ENCODE measurements around the gene CCDC27.
A peak's percentile ranks its signal among the peaks of the same experiment; 100 is the strongest.

Gene CCDC27

DNA sequence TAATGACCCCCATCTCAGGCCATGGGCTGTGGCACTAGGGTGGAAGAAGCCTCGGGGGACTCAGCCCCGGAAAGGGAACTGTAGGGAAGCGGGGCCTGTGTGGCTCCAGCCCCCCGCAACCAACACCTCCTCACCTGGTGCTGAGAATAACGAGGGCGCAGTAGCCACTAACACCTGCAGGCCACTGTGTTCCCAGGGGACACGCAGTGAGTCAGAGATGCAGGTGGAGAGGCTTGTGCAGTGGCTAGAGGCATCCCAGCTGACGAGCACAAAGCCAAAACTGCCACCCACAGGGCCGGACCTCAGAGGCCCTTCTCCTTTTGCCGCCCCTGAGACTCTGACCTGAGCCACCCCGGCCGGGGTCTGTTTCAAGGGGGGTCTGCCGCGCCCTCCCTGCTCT, 33.5 kb upstream of the CCDC27 start:
- DNase-seq = no peak

DNA sequence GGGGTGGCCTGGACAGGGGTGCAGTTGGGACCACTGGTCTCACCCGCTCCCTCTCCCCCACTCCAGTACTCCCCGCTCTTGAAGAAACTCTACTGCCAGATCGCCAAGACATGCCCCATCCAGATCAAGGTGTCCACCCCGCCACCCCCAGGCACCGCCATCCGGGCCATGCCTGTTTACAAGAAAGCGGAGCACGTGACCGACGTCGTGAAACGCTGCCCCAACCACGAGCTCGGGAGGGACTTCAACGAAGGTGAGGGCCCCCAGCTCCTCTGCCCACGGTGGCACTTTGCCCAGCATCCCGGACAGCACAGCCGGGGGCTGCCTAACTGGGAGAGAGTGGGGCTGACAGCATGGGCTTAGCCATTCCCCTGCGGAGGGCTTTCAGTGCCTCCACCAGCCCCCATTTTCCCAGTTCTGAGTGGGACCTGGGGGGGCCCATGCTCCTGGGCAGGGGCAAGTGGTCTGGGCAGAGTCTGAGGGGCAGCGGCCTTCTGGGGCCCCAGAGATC, 30.2 kb upstream of the CCDC27 start:
- DNase-seq = no peak

DNA sequence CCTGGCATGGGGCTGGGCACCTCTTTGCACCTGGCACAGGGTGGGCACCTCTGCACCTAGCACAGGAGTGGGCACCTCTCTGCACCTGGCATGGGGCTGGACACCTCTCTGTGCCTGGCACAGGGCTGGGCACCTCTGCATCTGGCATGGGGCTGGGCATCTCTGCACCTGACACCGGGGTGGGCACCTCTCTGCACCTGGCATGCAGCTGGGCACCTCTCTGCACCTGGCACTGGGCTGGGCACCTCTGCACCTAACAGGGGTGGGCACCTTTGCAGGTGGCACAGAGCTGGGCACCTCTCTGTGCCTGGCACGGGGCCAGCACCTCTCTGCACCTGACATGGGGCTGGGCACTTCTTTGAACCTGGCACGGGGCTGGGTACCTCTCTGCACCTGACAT, 29.4 kb upstream of the CCDC27 start:
- DNase-seq = no peak

DNA sequence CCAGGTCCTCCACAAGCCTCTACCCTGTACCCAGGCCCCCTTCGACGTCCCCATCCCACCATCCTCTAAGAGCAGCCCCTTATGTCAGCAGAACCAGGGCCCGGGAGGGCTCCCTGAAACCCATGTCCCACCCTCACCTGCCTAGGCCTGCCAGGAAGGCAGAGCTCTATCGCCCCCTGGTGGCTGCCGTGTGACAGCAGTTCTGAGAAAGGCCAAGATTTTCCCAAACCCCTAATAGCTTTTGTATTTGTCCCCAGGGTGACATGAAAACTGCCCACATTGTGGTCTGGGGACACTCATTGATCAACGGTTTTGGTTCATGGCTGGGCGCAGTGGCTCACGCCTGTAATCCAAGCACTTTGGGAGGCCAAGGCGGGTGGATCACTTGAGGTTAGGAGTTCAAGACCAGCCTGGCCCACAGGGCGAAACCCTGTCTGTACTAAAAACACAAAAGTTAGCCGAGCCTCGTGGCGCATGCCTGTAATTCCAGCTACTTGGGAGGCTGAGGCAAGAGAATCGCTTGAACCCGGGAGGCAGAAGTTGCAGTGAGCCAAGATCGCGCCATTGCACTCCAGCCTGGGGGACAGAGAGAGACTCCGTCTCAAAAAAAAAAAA, 27.7 kb upstream of the CCDC27 start:
- peak; percentile 69 to 70 for DNase-seq

DNA sequence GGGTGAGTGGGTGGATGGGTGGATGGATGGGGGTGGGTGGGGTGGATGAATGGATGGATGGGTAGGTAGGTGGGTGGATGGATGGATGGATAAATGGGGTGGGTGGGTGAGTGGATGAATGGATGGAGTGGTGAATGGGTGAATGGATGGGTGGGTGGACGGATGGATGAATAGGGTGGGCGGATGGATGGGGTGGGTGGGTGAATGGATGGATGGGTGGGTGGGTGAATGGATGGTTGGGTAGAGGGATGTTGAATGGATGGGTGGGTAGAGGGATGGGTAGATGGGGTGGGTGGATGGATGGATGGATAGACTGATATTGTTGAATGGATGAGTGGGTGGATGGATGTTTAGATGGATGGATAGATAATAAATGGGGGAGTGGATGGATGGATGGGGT, 26.9 kb upstream of the CCDC27 start:
- DNase-seq = no peak

DNA sequence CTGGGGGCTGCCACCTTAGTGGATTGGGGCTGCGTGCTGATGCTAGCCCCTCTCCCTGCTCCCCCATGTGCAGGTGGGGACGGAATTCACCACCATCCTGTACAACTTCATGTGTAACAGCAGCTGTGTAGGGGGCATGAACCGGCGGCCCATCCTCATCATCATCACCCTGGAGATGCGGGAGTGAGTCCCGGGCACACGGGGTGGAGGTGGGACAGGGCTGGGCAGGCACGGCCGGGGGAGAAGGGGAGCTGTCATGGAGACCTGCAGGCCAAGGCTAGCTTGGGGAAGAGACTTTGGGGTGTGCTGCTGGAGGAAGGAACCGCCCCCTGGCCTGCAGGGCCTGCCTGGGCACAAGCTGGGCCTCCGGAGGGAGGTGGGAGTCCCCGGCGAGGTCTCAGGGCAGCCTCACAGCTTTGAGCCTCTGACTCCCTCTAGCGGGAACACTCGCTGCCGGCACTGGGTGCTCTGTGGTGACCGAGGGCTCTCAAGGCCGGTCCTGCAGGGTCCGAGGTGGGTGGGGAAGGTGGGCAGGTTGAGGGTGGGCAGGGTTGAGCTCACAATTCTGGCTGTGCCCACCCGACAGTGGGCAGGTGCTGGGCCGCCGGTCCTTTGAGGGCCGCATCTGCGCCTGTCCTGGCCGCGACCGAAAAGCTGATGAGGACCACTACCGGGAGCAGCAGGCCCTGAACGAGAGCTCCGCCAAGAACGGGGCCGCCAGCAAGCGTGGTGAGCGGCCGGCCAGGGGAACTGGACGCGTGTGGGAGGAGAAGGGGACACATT, 25.0 kb upstream of the CCDC27 start:
- DNase-seq = no peak

DNA sequence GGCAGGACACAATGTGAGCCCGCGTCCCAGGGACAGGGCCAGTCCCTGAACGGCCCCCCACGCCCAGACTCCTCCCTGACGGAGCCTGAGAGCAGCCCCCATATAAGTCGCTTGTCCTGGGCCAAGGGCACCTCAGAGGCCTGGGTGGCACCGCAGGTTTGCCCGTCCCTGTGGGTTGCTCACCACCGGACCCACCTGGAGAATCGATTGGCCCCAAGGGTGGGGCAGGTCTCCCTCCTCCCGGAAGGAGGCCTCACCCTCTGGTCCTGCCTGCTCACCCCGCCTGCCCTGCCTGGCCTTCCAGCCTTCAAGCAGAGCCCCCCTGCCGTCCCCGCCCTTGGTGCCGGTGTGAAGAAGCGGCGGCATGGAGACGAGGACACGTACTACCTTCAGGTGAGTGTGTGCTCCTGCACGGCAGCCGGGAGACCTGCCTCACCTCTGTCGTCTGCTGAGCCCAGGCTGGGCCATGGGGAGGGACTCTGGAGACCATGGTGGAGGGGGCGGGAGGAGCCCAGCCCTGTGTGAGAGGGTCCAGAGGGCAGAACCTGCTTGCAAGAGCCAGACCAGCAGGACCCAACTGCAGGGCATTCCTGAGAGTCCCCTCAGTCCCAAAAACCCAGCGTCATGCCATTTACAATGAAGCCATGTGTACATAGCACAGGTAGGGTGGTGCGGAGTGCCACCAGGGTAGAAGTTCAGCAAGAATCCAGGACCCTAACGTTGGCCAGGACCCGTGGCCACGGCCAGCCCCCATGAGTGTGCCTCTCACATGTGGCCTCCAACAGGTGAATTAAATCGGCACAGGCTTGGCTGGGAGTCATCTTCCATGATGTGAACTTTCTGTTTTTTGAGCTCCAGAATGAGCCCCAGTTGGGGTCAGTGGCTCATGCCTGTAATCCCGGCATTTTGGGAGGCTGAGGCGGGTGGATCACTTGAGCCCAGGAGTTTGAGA, 24.1 kb upstream of the CCDC27 start:
- no peak for DNase-seq

DNA sequence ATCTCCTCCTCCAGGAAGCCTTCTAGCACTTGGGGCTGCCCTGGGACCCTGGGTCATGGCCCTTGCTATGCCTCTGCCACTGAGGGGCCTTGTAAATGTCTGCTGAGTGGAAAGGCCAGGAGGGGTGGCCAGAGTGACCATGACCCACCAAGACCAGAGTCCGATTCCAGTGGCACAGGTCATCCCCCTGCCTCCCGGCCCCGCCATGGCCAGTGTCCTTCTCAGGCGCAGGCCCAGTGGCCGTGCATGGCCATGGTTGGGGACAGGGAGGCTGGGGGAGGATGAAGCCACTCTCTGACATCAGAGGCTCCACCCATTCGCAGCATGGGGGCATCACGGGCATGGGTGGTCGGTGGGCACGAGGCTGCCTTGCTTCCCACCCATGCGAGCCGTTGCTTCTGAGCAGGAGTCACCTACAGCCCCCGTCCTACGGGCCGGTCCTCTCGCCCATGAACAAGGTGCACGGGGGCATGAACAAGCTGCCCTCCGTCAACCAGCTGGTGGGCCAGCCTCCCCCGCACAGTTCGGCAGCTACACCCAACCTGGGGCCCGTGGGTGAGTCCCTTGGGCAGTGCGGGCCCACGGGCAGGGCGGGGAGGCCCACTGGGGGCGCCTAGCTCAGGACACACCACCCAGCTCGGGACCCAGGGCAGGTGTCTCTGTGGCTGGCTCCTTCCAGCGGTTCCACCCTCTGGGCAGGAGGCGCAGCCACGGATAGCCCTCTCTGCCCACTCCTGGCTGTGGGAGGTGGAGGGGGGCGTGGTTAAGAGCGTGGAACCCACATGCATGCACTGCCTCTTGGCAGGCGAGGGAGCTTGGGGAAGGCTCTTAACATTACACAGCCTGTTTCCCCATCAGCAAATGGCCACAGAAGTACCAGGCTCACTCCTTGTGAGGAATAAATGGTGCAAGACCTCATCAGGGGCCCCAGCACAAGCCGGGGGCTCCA, 22.4 kb upstream of the CCDC27 start:
- no peak for DNase-seq

DNA sequence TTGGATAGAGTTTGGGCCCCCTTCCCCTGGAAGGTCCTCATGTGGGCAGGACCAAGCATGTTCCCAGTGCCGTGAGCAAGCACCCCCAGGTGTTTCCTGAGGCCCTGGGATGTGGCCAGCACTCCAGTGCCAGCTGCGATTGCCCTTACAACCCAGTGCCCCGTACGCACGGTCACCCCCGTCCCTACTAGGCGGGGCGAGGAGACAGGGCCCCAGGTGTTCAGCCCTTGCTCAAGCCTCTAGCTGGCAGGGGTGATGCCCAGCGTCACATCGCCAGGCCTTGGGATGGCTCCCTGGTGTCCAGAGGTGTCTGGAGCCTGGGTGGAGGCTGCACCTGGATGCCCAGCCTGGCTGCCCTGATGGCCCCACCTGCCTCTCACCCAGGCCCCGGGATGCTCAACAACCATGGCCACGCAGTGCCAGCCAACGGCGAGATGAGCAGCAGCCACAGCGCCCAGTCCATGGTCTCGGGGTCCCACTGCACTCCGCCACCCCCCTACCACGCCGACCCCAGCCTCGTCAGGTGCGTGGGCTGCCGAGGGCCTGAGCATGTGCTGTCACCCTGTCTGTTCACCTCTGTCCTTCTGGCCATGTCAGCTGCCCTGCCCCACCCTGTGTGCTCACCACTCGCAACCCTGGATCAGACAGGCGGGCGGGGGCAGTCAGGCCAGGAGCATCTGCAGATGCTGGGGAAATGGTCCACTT, 21.6 kb upstream of the CCDC27 start:
- no peak for DNase-seq

DNA sequence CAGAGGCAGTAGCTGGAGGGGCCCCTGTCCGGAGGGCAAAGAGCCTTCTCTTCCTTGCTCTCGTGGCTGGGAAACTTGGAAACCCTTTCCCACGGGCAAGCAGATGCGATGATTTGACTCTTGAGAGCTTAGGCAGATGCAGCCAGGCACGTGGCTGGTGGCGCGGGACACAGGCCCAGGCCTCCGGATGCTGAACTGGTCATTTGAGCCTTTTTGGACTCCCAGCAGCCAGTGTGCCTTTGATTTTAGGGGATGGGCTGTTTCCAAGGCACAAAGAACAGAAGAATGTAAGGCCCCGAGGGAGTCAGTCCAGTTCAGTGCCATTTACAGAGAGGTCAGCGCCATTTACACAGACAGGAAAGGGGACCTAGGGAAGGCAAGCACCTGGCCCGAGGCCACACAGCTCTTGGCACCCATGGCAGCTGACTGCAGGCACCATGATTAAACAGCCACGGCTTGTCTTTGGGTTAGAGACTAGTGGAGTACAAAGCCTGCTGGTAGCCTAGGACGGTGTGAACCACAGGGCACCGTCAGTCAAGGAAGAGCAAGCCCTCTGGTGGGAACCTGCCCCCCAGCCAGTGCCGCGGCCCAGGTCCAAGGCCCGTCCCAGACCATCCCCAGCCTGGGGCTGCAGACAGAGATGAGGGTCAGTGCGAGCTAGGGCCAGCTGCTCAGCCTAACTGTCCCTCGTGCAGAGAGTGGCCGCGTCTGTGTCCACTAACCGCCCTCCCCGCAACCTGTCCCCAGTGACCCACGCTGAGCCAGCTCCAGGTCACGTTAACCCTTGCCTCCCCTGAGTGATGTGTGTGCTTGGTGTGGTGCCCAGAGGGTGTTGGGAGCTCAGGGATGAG, 20.4 kb upstream of the CCDC27 start:
- no peak for DNase-seq

DNA sequence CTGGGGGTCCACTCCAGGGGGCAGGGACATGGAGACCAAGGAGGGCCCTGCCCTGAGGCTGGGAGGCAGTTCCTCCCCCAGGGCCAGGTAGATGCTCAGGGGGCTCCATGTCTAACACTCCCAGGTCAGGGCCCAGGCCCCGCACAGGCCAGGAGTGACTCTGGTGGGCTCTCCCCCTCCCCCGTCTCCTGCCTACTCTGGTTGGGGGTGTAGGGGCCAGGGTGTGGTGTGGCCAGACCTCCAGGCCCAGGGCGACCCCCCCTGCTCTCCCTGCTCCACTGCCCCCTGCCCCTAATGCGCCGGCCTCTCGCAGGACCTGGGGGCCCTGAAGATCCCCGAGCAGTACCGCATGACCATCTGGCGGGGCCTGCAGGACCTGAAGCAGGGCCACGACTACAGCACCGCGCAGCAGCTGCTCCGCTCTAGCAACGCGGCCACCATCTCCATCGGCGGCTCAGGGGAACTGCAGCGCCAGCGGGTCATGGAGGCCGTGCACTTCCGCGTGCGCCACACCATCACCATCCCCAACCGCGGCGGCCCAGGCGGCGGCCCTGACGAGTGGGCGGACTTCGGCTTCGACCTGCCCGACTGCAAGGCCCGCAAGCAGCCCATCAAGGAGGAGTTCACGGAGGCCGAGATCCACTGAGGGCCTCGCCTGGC, 19.7 kb upstream of the CCDC27 start:
- no peak for DNase-seq

DNA sequence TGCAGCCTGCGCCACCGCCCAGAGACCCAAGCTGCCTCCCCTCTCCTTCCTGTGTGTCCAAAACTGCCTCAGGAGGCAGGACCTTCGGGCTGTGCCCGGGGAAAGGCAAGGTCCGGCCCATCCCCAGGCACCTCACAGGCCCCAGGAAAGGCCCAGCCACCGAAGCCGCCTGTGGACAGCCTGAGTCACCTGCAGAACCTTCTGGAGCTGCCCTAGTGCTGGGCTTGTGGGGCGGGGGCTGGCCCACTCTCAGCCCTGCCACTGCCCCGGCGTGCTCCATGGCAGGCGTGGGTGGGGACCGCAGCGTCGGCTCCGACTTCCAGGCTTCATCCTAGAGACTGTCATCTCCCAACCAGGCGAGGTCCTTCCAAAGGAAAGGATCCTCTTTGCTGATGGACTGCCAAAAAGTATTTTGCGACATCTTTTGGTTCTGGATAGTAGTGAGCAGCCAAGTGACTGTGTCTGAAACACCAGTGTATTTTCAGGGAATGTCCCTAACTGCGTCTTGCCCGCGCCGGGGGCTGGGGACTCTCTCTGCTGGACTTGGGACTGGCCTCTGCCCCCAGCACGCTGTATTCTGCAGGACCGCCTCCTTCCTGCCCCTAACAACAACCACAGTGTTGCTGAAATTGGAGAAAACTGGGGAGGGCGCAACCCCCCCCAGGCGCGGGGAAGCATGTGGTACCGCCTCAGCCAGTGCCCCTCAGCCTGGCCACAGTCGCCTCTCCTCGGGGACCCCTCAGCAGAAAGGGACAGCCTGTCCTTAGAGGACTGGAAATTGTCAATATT, 19.0 kb upstream of the CCDC27 start:
- no peak for DNase-seq

DNA sequence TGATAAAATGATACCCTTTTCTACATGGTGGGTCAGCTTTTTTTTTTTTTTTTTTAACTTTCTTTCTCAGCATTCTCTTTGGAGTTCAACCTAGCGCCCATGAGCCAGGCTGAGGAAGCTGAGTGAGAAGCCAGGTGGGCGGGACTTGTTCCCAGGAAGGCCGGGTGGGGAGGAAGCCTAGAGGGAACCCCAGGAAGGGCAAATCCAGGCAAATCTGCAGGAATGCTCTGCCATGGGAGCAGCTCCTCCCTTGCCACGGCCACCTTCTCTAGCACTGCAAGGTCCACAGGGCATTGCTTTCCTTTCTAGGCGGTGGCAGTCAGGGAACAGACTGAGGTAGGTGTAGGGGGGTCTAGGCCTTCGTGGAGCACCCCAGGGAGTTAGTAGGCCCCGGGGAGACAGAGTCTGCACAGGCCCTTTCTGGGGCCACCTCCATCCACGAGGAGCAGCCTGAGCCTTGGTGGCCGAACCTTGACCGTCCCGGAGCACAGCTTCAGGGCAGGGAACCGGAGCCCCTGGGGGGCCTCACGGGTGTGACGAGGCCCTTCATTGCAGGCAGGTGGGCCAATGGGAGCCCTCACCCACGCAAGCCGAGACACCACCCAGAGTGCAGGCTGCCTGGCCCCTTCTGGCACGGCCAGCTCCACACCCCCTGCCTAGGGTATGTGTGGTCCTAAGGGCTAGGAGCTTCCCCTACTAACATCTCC, 18.2 kb upstream of the CCDC27 start:
- no peak for DNase-seq

DNA sequence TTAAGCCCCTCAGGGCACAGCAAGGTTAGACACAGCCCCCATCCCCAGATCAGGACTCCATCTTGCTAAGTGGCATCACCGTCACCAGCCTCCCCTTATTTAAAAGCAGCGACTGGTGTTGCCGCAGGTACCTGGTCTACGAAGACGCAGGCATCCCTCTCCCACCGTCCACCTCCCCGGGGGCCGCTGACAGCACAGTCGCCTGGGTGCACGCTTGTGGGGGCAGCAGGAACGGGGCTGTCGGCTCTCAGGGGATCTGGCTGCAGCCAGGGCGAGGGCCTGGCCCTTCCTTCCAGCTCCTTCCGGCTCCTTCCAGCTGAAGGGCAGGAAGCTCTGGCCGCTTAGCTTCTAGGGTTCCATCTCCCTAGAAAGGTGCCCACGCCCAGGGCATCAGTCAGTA, 17.6 kb upstream of the CCDC27 start:
- no peak for DNase-seq

DNA sequence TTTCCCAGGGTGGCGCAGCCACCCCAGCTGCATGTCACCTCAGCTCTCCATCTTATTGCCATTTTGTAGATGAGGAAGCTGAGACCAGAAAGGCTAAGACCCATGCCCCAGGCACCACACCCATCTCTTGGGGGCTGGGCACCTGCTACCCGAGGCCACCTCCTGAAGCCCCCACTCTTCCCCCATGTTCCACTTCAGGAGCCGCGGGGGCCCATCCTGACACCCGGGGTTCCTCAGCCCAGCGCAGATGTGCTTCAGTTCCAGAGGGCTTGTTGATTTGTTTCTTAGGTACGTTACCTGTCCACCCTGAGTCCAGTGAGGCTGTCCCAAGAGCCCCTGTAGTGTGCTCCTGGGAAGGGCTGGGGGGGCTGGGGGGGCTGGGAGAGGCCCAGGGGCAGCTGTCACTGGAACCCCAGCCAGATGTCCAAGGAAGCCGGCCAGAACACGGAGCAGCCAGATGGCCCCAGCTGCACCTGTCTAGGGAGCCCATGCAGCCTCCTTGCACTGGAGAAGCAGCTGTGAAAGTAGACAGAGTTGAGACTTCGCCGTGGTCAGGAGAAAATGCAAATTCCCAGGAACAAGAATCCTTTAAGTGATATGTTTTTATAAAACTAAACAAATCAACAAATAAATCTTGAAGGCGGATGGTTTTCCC, 17.1 kb upstream of the CCDC27 start:
- DNase-seq = no peak

DNA sequence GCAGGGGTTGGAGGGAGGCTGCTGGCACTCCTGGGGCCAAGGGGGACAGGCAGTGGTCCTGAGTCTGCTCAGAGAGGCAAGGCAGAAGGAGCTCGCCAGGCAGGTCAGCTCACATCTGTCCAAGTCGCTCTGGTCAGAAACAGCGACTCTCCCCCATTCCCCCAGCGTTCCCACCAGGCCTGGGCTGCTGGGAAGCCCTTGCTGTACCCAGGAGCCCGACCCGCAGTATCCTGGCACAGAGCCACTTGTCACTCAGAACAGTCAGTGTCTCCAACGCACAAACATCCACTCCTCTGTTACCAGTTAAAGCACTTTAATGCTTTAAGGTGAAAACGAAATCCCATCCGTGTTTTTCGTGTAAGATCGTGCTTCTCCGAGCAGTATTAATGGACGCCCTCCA, 16.6 kb upstream of the CCDC27 start:
- no peak for DNase-seq

DNA sequence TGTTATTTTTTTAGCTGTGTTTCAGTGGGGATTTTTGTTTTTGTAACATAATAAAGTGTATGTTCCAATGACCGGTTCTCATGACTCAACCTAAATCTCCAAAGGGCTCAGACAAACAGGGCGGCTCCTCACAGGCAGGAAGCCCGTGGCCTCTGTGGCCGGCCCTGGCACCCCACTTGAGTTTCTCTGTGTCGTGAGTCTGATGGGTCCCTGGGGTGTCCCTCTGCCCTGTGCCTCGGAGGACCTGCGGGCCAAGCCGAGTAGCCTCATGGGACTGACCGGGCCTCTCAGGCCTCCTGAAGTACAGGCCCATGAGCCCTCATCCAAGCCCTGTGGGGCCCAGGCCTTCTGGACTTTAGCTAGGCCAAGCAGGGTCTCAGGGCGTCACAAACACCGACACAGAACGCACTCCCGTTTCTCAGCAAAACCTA, 16.1 kb upstream of the CCDC27 start:
- no peak for DNase-seq

DNA sequence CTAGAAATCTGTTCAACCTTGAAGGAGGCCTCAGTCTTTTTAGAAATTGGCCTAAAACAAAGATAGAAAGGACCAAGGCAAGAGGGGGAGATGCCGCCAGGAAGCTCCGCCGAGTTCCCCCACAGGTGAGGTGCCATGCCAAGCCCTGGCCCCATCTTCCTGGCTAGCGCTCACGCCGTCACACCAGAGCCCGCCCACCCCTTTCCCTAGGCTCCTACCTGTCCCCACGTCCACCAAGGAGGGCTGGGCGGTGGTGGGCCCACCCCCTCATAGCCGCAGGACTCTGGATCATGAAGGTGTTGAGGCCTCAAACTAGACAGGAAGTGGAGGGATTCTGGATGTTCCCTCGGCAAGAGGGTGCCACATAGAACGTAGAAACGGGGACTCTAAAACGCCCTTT, 15.5 kb upstream of the CCDC27 start:
- DNase-seq = no peak
